Calu3 (cell line): ENCODE results near the gene APRT. TPM values are rescaled to one million over a fixed set of nuclear protein-coding genes. Genes with fewer than 3 reads are reported as not detected.

Source experiments
- BruUV-seq: library from RNA; stranded (reverse); fragments of 400-500 nt; replicated peaks from 2 replicates; lab custom pipeline; 2021; lab: Mats Ljungman, UMichigan
- CTCF ChIA-PET: fragments of 300-600 bp; sonication (Branson Sonifier 250); formaldehyde crosslinking; loops from one replicate; lab custom pipeline; 2022; ENCODE audit warnings: antibody characterized with exemption; lab: Charles Lee
- DNase-seq: peaks from one replicate; pipeline ENCODE4 v3.0.0; 2022
- H3K27ac Mint-ChIP-seq: one replicate; pipeline ENCODE4 v1.8.0; 2022; ENCODE audit warnings: mixed read lengths; ENCODE audit not compliant: unreplicated experiment
- H3K27me3 Mint-ChIP-seq: one replicate; pipeline ENCODE4 v1.8.0; 2022; ENCODE audit warnings: mixed read lengths; ENCODE audit not compliant: unreplicated experiment
- H3K36me3 Mint-ChIP-seq: one replicate; pipeline ENCODE4 v1.8.0; 2022; ENCODE audit warnings: mild to moderate bottlenecking, moderate library complexity, mixed read lengths; ENCODE audit not compliant: insufficient read depth, unreplicated experiment
- H3K4me1 Mint-ChIP-seq: one replicate; pipeline ENCODE4 v1.8.0; 2022; ENCODE audit warnings: mild to moderate bottlenecking, low read depth, mixed read lengths; ENCODE audit not compliant: unreplicated experiment
- H3K4me3 Mint-ChIP-seq: one replicate; pipeline ENCODE4 v1.8.0; 2022; ENCODE audit warnings: mild to moderate bottlenecking, low read depth, moderate library complexity, mixed read lengths; ENCODE audit not compliant: unreplicated experiment
- H3K9me3 Mint-ChIP-seq: one replicate; pipeline ENCODE4 v1.8.0; 2022; ENCODE audit warnings: low read depth, mixed read lengths; ENCODE audit not compliant: unreplicated experiment
- CTCF ChIP-seq: fragments of 200-600 bp; IDR thresholded peaks from one replicate; pipeline ENCODE4 v1.8.0; 2022; ENCODE audit warnings: antibody characterized with exemption; ENCODE audit not compliant: unreplicated experiment
- intact Hi-C: fragments of 100-400 bp; cut with micrococcal nuclease; formaldehyde crosslinking; loops from one replicate; pipeline ENCODE4 v1.10.0; 2022; ENCODE audit not compliant: unreplicated experiment
- total RNA-seq: library from RNA; stranded (reverse); gene quantifications from 2 replicates; pipeline ENCODE4 v1.2.3, GENCODE V29; 2022

The APRT gene
- total RNA-seq, 1 experiment from 2014 or later, result 203 TPM

GRCh38 chr16:88838566-88838965 is 26.8 kb upstream of the APRT start:
- no peak for TF ChIP-seq CTCF
- Mint-ChIP-seq H3K4me3 (no peak overlapping the region), H3K27me3 (no peaks in the 10 kb centered on the region), H3K27ac (peak overlapping the region; percentile 46), H3K36me3 (peaks cover 10% of the 10 kb centered on the region), H3K4me1 (no peaks in the 10 kb centered on the region), H3K9me3 (no peaks in the 10 kb centered on the region)
- intact Hi-C loops, result no loop called here
- CTCF ChIA-PET, result interaction anchor here (0.7 kb wide), 1 partner anchor 117 kb away, joined by 3 read pairs; no protein-coding TSS in a partner anchor
- no peak for DNase-seq
- BruUV-seq, result no TSS peak

GRCh38 chr16:88837806-88838205 is 26.1 kb upstream of the APRT start:
- no TSS peak for BruUV-seq

DNA sequence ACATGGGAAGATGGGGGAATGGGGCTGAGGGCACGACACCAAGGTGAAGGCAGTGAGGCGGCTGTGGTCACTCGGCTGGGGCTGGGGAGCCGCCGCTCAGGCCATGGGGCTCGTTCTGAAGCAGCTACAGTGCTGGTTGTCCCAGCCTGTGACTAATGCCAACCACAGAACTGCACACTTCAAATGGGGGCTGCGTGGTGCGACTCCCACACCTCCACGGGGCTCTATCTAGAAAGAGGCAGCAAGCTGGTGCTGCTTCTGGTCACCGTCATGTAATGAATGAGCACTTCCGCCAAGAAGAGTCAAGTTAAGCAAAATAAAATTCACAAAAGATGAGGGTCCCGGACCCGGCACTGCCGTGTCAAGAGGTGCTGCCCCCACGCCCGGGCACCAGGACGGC is 25.1 kb upstream of the APRT start:
- no peak for TF ChIP-seq CTCF
- no peaks in the 10 kb centered on the region for H3K9me3 Mint-ChIP-seq
- intact Hi-C loops, result no loop called here
- BruUV-seq, result no TSS peak
- no peaks in the 10 kb centered on the region for H3K4me1 Mint-ChIP-seq
- H3K36me3 Mint-ChIP-seq, result peaks cover 15% of the 10 kb centered on the region
- H3K4me3 Mint-ChIP-seq, result no peak overlapping the region
- no peak for DNase-seq
- CTCF ChIA-PET, result no interaction called here
- no peaks in the 10 kb centered on the region for H3K27me3 Mint-ChIP-seq
- no peak overlapping the region for H3K27ac Mint-ChIP-seq

More at GRCh38 chr16:88837806-88838205, 26.1 kb upstream of the APRT start:
- no peaks in the 10 kb centered on the region for H3K27me3 Mint-ChIP-seq
- no peak overlapping the region for H3K4me3 Mint-ChIP-seq
- no peaks in the 10 kb centered on the region for H3K4me1 Mint-ChIP-seq
- DNase-seq, result no peak
- intact Hi-C loops, result no loop called here
- no peak for TF ChIP-seq CTCF
- CTCF ChIA-PET, result no interaction called here
- H3K36me3 Mint-ChIP-seq, result peaks cover 15% of the 10 kb centered on the region
- no peak overlapping the region for H3K27ac Mint-ChIP-seq
- no peaks in the 10 kb centered on the region for H3K9me3 Mint-ChIP-seq

DNA sequence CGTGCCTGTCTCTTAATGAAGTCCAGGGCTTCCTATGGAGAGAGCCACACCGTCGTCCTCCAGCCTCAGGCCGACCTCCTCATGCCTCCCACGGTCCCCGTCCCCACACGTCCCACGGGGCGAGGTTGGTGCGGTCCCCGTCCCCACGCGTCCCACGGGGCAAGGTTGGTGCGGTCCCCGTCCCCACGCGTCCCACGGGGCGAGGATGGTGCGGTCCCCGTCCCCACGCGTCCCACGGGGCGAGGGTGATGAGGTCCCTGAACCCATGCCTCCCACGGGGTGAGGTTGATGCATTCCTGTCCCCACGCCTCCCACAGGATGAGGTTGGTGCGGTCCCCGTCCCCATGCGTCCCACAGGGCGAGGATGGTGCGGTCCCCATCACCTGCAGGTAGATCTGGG is 24.1 kb upstream of the APRT start:
- Mint-ChIP-seq H3K4me3 (no peak overlapping the region), H3K9me3 (no peaks in the 10 kb centered on the region), H3K4me1 (no peaks in the 10 kb centered on the region), H3K36me3 (peaks cover 16% of the 10 kb centered on the region), H3K27ac (no peak overlapping the region), H3K27me3 (no peaks in the 10 kb centered on the region)
- BruUV-seq, result no TSS peak
- CTCF ChIA-PET, result no interaction called here
- DNase-seq, result no peak
- intact Hi-C loops, result no loop called here
- TF ChIP-seq CTCF, result no peak
